Measurements from ENCODE around the gene SMOC2.

The SMOC2 gene

GRCh38 chr6:168440520-168441433 lies at the start of gene SMOC2:
TSS of gene SMOC2 (plus strand) at chr6:168441184. CDS start at chr6:168441371, 187 bp downstream.
- DNase-seq, result no peak

DNA sequence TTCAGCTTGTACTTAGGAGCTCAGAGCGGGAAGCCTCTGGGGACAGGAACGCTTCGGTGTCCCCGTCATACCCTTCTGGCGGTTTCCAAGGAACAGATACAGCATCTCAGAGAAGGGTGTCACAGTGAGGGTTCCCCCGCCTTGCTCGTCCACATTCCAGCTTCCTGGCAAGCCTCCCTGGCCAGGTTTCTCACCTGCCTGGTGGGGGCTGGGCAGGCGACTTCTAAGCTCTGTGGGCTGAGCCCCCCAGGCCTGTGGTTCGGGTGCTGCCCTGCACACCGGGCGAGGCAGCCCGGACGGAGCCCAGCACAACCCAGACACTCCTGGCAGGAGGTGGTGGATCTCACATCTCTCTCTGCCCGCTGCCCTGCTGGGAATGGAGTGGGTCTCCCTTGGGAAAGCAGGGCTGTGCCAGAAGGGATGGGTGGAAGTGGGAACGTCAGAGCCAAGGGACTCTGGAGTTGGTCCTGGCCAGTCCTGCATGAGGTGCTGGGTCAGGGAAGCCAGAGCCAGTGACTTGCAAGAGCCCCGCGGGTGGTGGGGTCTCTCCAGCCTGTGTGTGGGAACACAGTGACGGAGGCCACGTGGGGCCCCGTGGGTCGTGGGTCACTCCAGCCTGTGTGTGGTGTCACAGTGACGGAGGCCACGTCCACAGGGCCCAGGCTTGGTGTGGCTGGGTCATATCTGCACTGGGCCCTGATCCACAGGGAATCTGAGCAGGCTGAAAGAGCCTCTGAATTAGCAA lies 47.7 kb upstream of the SMOC2 start:
- no peak for DNase-seq

DNA sequence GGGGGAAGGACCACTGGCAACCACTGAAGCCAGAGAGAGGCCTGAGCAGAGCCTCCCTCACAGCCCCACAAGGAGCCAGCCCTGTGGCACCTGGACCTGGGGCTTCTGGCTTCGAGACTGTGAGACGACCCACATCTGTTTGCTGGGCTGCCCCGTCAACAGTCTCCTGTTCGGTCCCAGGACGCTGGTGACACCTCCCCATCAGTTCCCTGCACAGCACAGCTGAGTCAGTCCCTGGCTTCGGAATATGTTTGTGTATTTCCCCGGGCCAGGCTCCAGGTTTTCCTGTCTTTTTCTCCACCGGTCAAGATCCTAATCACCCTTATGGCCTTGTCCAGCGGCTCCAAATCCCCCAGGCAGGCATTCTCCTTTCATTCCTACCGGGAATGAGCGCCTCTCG lies 46.4 kb upstream of the SMOC2 start:
- DNase-seq, result no peak

GRCh38 chr6:168395983-168396382 lies 45.0 kb upstream of the SMOC2 start:
- DNase-seq, result no peak

DNA sequence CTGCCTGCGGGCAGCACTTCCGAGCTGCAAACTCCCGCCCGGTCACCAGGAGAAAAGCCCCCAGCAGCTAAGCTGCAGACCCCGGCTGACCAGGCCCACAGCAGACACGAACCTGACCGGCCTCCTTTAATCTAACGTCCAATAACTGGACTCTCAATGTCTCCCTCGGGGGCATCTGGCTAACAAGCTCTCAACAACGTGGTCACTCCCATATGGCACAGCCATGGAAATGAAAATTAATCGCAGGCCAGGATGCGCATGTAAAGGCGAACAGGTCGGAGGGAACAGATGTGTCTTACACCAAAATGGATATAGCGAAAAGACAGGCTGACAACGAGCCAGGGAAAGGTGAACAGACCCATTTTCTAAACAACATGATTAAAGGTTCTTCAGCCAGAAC lies 44.4 kb upstream of the SMOC2 start:
- DNase-seq, result no peak

GRCh38 chr6:168397012-168397411 lies 44.0 kb upstream of the SMOC2 start:
- no peak for DNase-seq

DNA sequence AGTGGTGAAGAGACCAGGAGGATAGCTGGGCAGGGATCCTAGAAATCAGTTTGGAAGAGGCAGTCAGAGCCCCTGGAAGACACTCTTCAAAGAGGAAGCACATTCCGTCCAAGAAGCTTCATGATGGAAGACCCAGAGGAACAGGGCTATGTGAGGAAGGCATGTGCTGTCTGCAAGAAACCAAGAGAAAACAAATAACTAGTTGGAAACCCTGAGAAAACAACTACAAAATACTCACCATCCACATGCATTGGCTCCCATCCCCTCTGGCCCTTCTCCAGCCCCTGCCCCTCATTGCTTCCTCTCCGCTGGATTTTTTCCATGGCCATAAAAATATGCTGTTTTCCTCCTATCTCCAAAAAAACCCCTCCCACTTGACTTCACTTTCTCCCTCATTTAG lies 40.9 kb upstream of the SMOC2 start:
- DNase-seq, result no peak

- DNase-seq, result no peak
Measured at GRCh38 chr6:168403370-168404005, 37.5 kb upstream of the SMOC2 start.

GRCh38 chr6:168404560-168404959 lies 36.4 kb upstream of the SMOC2 start:
- DNase-seq, result no peak

DNA sequence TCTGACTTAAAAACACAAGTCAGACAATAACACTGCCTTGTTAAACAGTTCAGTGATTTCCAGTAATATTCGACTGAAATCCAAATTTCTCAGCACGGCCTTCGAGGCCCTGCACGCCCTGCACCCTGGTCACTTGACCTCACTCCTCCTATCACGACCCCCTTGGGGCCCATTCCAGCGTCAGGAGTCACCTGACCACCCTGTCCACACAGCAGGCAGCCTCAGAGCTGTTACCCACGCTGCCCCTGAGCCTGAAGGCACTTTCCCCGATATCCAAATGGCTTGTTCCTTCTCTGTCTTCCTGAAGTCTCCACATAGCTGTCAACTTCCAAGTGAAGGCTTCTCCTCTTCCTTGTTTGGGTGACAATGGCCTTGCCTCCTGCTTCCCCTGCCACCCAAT lies 33.1 kb upstream of the SMOC2 start:
- DNase-seq, result no peak

- no peak for DNase-seq
Measured at GRCh38 chr6:168408504-168409136, 32.4 kb upstream of the SMOC2 start.

DNA sequence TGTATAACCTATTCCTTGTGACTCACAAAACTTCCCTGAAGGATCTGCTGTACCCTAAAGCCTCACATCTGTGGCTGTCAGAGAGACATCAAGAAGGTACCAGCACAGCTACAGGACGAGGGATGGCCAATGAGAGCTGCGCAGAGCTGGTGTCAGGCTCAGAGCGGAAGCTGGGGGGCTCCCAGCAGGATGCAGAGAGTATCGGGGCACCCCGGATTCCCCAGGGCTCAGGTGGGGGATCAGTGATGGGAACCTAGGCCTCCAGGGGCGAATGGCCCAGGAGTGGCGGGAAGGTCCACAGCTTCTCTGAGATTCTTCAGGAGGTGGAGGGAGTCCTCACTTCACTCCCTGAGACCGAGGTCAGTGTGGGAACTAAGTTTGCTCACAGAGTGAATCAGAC lies 30.9 kb upstream of the SMOC2 start:
- no peak for DNase-seq

- no peak for DNase-seq
Measured at GRCh38 chr6:168410554-168411011, 30.4 kb upstream of the SMOC2 start.

GRCh38 chr6:168411130-168411529 lies 29.9 kb upstream of the SMOC2 start:
- no peak for DNase-seq

GRCh38 chr6:168411793-168412192 lies 29.2 kb upstream of the SMOC2 start:
- DNase-seq, result no peak

DNA sequence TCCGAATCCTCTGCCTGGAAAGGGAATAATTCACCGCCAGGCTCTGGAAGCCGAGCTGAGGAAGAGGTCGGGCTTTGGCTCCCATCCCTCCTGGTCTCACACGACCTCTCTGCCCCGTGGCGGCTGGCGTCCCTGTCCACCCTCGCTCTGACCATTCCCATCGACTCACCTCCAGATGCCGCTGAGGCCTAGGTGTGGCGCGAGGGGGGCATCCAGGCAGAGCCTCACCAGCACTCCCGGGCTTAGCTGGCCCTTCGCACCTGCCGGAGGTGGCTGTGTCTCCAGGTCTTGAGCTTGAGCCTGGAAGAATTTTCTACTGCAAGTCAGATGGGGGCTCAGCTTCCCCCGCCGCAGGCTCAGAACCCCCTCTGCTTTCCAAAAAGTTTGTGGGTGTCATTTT lies 28.5 kb upstream of the SMOC2 start:
- no peak for DNase-seq

DNA sequence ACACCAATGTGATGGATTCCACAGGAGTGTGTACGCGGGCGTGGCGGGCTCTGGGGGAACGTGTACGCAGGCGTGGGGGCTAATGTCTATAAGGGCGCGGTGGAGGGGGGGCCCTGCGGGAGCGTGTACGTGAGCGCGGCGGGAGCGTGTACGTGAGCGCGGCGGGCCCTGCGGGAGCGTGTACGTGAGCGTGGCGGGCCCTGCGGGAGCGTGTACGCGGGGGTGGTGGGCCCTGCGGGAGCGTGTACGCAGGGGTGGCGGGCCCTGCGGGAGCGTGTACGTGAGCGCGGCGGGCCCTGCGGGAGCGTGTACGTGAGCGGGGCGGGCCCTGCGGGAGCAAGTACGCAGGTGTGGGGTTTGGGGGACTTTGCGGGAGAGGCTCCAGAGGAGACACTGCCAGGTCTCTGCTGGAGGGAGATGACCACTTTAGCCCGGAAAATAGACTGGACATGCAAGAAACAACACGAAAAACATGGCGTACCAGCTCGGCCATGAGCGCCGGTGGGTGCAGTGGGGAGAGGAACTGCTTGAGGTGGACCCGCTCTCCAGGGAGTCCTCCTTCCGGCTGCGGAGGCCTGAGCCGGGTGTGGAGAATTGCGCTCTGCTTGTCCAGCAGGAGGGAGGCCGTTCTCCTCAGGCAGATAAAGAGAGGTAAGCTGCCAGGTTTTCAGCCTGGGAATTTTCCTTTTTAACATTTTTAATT lies 27.8 kb upstream of the SMOC2 start:
- DNase-seq, result no peak

- no peak for DNase-seq
Measured at GRCh38 chr6:168413856-168414255, 27.1 kb upstream of the SMOC2 start.

DNA sequence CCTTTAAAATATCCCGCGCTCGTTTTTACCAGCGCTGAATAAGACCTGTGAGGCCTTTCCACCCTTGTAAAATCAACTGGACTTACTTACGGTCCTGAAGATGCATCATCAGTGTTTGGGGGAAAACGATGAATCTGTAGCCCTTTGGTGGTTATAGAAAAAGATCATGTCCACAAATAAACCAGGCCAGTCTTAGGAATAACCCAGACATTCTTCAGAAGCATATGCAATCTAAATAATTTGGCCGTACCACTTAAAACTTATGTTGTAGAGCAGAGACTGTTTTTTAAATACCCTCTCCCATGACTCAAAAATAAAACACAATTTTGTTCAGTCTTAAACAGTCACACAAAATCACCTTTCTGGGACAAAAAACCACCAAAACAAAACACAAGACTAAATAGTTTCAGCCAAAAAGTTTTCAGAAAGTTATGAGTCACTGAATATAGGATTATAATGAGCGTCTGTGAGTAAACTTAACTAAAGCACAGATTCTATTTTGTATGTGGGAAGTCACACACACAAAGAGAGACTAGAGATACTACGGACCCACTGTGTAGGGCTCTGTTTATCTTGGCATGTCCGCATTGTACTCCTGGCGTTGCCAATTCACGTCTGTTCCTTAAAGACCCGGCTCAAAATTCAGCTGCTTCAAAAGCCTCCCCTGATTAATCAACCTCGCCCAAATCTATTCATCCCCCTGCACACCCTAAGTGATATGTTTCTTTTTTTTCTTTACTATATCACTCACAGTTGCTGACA lies 26.5 kb upstream of the SMOC2 start:
- no peak for DNase-seq

- DNase-seq, result no peak
Measured at GRCh38 chr6:168415098-168415992, 25.6 kb upstream of the SMOC2 start.
